ENCODE measurements around the gene FMC1. TPM values are rescaled to one million over a fixed set of nuclear protein-coding genes. Genes with fewer than 3 reads are reported as not detected.

The FMC1 gene
- total RNA-seq, 2 donors from 2014 or later = 7.9 to 11.4 TPM

DNA sequence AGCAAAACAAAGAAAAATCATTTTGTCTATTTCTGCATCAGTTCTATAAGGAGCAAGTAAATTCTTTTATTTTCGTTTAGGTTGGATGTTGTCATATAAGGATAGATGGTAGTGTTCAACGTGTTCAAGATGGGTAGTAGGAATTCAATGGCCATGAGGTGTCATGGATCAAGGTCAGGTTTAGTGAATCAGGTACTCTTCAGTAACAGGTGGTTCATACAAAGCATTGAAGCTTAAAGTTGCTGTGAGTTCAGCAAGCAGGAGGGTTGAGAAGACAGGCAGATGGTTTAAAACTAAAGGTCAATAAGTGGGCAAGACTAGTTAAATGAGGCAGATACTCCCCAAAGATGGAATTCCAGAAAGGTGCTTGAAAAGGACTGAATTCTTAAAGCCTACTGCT lies 24.2 kb downstream of the FMC1 start:
- Histone ChIP-seq H3K27me3 (replicated peaks; ENCODE audit: insufficient read depth) (no peaks in the 10 kb centered on the region), H3K4me1 (ENCODE audit: control insufficient read depth in 1 of 2, low read depth in 2 of 2) (peaks cover 47 to 60% of the 10 kb centered on the region in 2 donors), H3K9me3 (no peaks in the 10 kb centered on the region), H3K36me3 (no peaks in the 10 kb centered on the region), H3K27ac (no peak overlapping the region), H3K4me3 (no peak overlapping the region)
- ATAC-seq (ENCODE audit: insufficient number of reproducible peaks, low FRiP score, low read depth) = no peak
- TF ChIP-seq, protein P1, sequence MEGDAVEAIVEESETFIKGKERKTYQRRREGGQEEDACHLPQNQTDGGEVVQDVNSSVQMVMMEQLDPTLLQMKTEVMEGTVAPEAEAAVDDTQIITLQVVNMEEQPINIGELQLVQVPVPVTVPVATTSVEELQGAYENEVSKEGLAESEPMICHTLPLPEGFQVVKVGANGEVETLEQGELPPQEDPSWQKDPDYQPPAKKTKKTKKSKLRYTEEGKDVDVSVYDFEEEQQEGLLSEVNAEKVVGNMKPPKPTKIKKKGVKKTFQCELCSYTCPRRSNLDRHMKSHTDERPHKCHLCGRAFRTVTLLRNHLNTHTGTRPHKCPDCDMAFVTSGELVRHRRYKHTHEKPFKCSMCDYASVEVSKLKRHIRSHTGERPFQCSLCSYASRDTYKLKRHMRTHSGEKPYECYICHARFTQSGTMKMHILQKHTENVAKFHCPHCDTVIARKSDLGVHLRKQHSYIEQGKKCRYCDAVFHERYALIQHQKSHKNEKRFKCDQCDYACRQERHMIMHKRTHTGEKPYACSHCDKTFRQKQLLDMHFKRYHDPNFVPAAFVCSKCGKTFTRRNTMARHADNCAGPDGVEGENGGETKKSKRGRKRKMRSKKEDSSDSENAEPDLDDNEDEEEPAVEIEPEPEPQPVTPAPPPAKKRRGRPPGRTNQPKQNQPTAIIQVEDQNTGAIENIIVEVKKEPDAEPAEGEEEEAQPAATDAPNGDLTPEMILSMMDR (IDR thresholded peaks at IDR 0.05) = no peak
- DNase-seq (ENCODE audit: low spot score) = no peak

DNA sequence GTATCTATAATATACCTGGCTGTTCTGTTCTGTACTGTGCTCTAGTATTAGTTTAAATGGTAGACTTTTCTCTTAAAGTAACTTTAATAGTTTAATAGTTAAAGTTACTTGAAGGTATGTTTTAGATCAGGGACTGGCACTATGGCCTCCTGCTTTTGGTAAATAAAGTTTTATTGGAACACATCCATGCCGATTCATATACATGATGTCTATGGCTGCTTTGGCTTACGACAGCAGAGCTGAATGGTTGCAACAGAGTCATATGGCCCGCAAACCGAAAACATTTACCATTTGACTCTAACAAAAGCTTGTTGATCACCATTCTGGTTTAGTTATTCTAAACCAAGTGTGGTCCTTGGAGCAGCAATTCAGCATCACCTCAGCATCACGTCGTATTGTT lies 25.3 kb downstream of the FMC1 start:
- no peak overlapping the region for H3K4me3 ChIP-seq
- peaks cover 54 to 66% of the 10 kb centered on the region in 2 donors for H3K4me1 ChIP-seq (ENCODE audit: control insufficient read depth in 1 of 2, low read depth in 2 of 2)
- H3K36me3 ChIP-seq = no peaks in the 10 kb centered on the region
- H3K27me3 ChIP-seq (replicated peaks; ENCODE audit: insufficient read depth) = no peaks in the 10 kb centered on the region
- DNase-seq (ENCODE audit: low spot score) (no peak), ATAC-seq (ENCODE audit: insufficient number of reproducible peaks, low FRiP score, low read depth) (no peak)
- no peaks in the 10 kb centered on the region for H3K9me3 ChIP-seq
- no peak overlapping the region for H3K27ac ChIP-seq
- TF ChIP-seq, protein P1 (IDR thresholded peaks at IDR 0.05) = no peak

DNA sequence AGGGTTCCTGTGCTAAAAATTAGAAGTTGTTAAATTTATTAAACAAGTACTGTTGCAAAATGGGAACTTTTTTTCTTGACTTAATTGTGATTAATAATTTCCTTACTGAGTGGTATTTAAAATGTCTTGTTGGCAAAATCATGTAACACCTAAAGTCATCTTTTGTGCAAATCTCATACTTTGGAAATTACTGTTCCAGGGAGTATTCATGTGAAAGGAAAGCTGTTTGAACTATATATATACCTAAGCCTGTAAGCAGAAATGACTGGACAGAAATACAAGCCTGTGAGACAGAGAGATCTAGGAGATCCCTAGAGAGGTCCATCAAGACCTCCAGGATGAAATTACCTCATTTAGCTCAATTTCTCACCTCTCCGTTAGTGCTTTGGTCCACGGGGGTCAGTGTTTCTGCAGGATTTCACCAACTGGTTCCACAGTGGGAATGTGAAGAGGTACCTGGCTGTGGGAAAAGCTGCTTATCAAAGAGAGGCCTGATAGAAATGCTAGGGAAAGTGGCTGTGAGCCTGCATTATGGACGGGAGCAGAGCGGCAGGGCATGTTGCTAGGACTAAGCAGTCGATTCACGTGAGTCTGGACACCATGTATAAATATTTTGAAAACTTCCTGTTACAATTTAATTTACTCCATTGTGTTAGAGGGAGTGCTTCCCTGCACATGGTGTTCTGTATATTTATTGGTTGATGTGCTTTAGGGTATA lies 26.5 kb downstream of the FMC1 start:
- H3K27ac ChIP-seq = no peak overlapping the region
- no peaks in the 10 kb centered on the region for H3K36me3 ChIP-seq
- no peaks in the 10 kb centered on the region for H3K9me3 ChIP-seq
- H3K4me1 ChIP-seq (ENCODE audit: control insufficient read depth in 1 of 2, low read depth in 2 of 2) = peaks cover 44 to 61% of the 10 kb centered on the region in 2 donors
- TF ChIP-seq, protein P1 (IDR thresholded peaks at IDR 0.05) = no peak
- no peaks in the 10 kb centered on the region for H3K27me3 ChIP-seq (replicated peaks; ENCODE audit: insufficient read depth)
- no peak overlapping the region for H3K4me3 ChIP-seq
- DNase-seq (ENCODE audit: low spot score) (no peak), ATAC-seq (ENCODE audit: insufficient number of reproducible peaks, low FRiP score, low read depth) (no peak)

DNA sequence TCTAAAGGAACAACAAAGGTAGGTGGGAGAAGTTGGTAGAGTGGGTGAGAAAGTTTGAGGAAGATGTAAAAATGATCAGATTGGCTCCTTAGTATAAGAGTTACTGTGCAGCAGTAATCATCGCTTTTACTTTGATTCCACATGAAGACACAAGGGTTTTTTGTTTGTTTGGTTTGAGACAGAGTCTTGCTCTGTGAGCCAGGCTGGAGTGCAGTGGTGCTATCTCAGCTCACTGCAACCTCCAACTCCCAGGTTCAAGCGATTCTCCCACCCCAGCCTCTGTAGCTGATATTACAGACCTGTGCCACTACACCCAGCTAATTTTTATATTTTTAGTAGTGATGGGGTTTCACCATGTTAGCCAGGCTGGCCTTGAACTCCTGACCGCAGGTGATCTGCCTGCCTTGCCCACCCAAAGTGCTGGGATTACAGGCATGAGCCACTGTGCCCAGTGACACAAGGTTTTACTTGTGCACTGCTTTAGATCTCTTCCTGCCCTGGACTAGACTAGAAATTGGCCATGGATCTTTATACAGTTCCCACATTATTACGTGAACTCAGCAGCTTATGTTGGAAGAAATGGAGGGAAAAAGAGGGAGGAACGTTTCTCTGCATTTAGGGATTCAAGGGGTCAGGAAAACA lies 29.3 kb downstream of the FMC1 start:
- no peaks in the 10 kb centered on the region for H3K36me3 ChIP-seq
- H3K27me3 ChIP-seq (replicated peaks; ENCODE audit: insufficient read depth) = no peaks in the 10 kb centered on the region
- TF ChIP-seq, protein P1 (IDR thresholded peaks at IDR 0.05) = no peak
- ATAC-seq (ENCODE audit: insufficient number of reproducible peaks, low FRiP score, low read depth) = no peak
- H3K9me3 ChIP-seq = no peaks in the 10 kb centered on the region
- no peak overlapping the region for H3K27ac ChIP-seq
- no peak overlapping the region for H3K4me3 ChIP-seq
- H3K4me1 ChIP-seq (ENCODE audit: control insufficient read depth in 1 of 2, low read depth in 2 of 2) = peaks cover 38 to 74% of the 10 kb centered on the region in 2 donors
- no peak for DNase-seq (ENCODE audit: low spot score)

DNA sequence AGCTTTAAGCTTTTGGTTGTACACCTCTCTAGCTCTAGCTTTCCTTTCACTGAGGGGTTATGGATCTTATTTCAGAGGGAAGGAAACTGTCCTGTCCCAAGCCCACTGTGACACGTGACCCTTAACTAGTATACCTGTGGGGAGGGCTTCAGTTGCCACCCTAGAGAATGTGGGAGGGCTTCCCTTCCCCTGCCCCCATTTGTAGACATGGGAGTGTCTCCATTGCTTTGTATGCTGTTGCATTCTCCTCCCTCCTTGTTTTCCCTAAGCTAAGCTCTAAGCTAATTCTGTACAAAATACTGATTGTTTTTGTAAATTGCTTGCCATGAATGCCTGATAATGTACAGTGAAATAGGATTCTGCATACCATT lies 29.8 kb downstream of the FMC1 start:
- H3K4me1 ChIP-seq (ENCODE audit: control insufficient read depth in 1 of 2, low read depth in 2 of 2) = peaks cover 38 to 69% of the 10 kb centered on the region in 2 donors
- DNase-seq (ENCODE audit: low spot score) (no peak), ATAC-seq (ENCODE audit: insufficient number of reproducible peaks, low FRiP score, low read depth) (no peak)
- H3K36me3 ChIP-seq = no peaks in the 10 kb centered on the region
- TF ChIP-seq, protein P1 (IDR thresholded peaks at IDR 0.05) = no peak
- no peaks in the 10 kb centered on the region for H3K27me3 ChIP-seq (replicated peaks; ENCODE audit: insufficient read depth)
- H3K27ac ChIP-seq = no peak overlapping the region
- H3K9me3 ChIP-seq = no peaks in the 10 kb centered on the region
- H3K4me3 ChIP-seq = no peak overlapping the region

Data from thoracic aorta (tissue), 2 donors.